Activated B cell treated with CpG ODN at 0.5 μM for 24 hours (primary cell): ENCODE results near the gene PLD3. TPM values are rescaled to one million over a fixed set of nuclear protein-coding genes. Genes with fewer than 3 reads are reported as not detected.

Source experiments
- ATAC-seq: fragments of 200-7000 bp; cut with Tn5 transposase; one replicate; pipeline ENCODE4 v1.10.0; 2021; ENCODE audit warnings: low read depth, mild to moderate bottlenecking, moderate library complexity
- CTCF ChIA-PET: fragments of 350-600 bp; sonication (Branson Sonifier 250); formaldehyde crosslinking; loops from one replicate; lab custom pipeline; 2021; ENCODE audit warnings: antibody characterized with exemption; lab: Charles Lee
- POLR2A ChIA-PET: fragments of 350-600 bp; sonication (Branson Sonifier 250); formaldehyde crosslinking; loops from one replicate; lab custom pipeline; 2021; ENCODE audit warnings: antibody characterized with exemption; lab: Charles Lee
- DNase-seq: peaks from one replicate; pipeline ENCODE4 v3.0.0; 2022
- H3K27ac Mint-ChIP-seq: one replicate; pipeline ENCODE4 v1.8.0; 2020; ENCODE audit warnings: mixed read lengths
- H3K27me3 Mint-ChIP-seq: one replicate; pipeline ENCODE4 v1.8.0; 2021; ENCODE audit warnings: mixed read lengths
- H3K36me3 Mint-ChIP-seq: one replicate; pipeline ENCODE4 v1.8.0; 2021; ENCODE audit warnings: low read depth, mixed read lengths
- H3K4me1 Mint-ChIP-seq: one replicate; pipeline ENCODE4 v1.8.0; 2021; ENCODE audit warnings: mixed read lengths
- H3K4me3 Mint-ChIP-seq: one replicate; pipeline ENCODE4 v1.8.0; 2020; ENCODE audit warnings: mild to moderate bottlenecking, mixed read lengths
- H3K9me3 Mint-ChIP-seq: one replicate; pipeline ENCODE4 v1.8.0; 2020; ENCODE audit warnings: mixed read lengths
- intact Hi-C: fragments of 100-400 bp; cut with micrococcal nuclease; formaldehyde crosslinking; loops from one replicate; pipeline ENCODE4 v1.15.1; 2024
- total RNA-seq: library from RNA; stranded (reverse); gene quantifications from 2 replicates; pipeline ENCODE4 v1.2.3, GENCODE V29; 2022
- TF ChIP-seq, protein P1 (sequence below): fragments of 200-600 bp; IDR thresholded peaks from one replicate; pipeline ENCODE4 v1.8.0; 2022; ENCODE audit warnings: antibody characterized with exemption, mild to moderate bottlenecking

Gene PLD3
- total RNA-seq, 1 donor from 2014 or later = 37.8 TPM

DNA sequence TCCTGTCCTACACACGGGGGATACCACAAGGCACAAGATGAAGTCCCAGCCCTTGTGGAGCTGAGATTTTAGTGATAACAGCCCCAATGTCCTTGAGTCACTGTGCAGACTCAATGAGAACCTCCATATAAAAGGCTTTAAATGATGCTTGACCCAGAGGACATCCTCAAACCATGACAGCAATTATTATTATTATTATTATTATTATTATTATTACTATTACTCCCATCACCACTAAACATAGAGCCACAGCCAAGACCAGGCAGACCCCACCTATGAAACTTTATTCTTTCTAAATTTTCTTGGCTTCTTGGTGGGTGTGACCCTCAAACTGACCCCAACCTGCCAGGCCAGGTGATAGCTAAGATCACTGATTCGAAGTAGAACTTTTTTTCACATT, 11.4 kb upstream of the PLD3 start:
- POLR2A ChIA-PET = no interaction called here
- no peaks in the 10 kb centered on the region for H3K9me3 Mint-ChIP-seq
- CTCF ChIA-PET = no interaction called here
- H3K36me3 Mint-ChIP-seq = peaks cover 52% of the 10 kb centered on the region
- TF ChIP-seq, protein P1, sequence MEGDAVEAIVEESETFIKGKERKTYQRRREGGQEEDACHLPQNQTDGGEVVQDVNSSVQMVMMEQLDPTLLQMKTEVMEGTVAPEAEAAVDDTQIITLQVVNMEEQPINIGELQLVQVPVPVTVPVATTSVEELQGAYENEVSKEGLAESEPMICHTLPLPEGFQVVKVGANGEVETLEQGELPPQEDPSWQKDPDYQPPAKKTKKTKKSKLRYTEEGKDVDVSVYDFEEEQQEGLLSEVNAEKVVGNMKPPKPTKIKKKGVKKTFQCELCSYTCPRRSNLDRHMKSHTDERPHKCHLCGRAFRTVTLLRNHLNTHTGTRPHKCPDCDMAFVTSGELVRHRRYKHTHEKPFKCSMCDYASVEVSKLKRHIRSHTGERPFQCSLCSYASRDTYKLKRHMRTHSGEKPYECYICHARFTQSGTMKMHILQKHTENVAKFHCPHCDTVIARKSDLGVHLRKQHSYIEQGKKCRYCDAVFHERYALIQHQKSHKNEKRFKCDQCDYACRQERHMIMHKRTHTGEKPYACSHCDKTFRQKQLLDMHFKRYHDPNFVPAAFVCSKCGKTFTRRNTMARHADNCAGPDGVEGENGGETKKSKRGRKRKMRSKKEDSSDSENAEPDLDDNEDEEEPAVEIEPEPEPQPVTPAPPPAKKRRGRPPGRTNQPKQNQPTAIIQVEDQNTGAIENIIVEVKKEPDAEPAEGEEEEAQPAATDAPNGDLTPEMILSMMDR = no peak
- intact Hi-C loops = no loop called here
- no peak overlapping the region for H3K27ac Mint-ChIP-seq
- H3K27me3 Mint-ChIP-seq = no peaks in the 10 kb centered on the region
- ATAC-seq (no peak), DNase-seq (no peak)
- no peak overlapping the region for H3K4me3 Mint-ChIP-seq
- no peaks in the 10 kb centered on the region for H3K4me1 Mint-ChIP-seq

DNA sequence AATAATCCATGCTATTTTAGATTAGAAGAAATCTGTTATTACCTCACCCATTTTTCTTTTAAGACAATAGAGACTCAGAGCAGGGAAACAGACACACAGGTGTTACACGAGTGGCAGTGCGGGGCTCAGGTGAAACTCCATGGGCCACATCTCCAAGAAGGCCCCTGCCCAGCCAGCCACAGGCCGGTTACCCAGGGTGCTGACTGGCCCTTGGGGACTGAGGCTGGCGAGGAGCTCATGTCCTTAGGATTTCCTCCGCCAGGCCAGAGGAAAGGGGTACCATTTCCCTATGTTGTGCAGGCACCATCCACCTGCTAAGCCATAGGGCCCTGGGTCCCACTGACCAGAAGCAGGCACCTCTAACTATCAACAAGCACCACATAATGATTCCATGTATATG, 10.9 kb upstream of the PLD3 start:
- Mint-ChIP-seq H3K9me3 (no peaks in the 10 kb centered on the region), H3K27me3 (no peaks in the 10 kb centered on the region), H3K4me1 (peaks cover 3% of the 10 kb centered on the region), H3K27ac (no peak overlapping the region), H3K4me3 (no peak overlapping the region), H3K36me3 (peaks cover 53% of the 10 kb centered on the region)
- intact Hi-C loops = no loop called here
- DNase-seq = no peak
- ATAC-seq = no peak
- TF ChIP-seq, protein P1 = no peak
- POLR2A ChIA-PET = no interaction called here
- CTCF ChIA-PET = no interaction called here

DNA sequence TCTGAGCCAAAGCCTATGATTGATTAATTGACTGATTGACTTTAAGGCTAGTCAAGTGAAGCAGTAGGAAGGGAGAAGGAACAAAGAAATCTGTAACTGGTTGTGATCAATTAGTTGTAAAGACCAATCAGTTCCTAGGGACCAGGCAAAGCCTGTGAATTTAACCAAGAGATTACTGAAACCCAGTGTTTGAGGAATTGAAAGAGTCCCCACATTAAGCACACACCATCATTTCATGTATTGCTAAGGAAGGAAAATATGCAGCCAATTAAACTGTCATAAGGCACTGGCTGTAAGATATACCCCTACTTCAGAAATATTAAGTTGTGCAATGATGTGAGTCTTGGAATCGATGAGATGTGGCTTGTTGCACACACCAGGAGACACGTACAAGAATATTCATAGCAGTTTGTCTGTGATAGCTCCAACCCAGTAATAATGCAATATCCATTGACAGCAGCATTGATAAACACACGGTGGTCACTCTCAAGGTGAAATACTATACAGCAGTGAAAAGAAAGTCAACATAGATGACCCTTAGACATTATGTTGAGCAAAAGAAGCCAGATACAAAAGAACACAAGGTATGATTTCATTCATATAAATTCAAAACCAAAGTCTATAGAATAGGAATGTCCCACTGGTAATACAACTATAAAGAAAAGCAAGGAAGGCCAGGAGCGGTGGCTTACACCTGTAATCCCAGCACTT, 9.3 kb upstream of the PLD3 start:
- intact Hi-C loops = no loop called here
- Mint-ChIP-seq H3K36me3 (peaks cover 44% of the 10 kb centered on the region), H3K4me3 (no peak overlapping the region), H3K4me1 (peaks cover 3% of the 10 kb centered on the region), H3K9me3 (no peaks in the 10 kb centered on the region), H3K27ac (no peak overlapping the region), H3K27me3 (no peaks in the 10 kb centered on the region)
- CTCF ChIA-PET = interaction anchor here (0.6 kb wide), 1 partner anchor 34 kb away, joined by 3 read pairs; no protein-coding TSS in a partner anchor
- ATAC-seq (no peak), DNase-seq (no peak)
- POLR2A ChIA-PET = no interaction called here
- TF ChIP-seq, protein P1 = no peak

DNA sequence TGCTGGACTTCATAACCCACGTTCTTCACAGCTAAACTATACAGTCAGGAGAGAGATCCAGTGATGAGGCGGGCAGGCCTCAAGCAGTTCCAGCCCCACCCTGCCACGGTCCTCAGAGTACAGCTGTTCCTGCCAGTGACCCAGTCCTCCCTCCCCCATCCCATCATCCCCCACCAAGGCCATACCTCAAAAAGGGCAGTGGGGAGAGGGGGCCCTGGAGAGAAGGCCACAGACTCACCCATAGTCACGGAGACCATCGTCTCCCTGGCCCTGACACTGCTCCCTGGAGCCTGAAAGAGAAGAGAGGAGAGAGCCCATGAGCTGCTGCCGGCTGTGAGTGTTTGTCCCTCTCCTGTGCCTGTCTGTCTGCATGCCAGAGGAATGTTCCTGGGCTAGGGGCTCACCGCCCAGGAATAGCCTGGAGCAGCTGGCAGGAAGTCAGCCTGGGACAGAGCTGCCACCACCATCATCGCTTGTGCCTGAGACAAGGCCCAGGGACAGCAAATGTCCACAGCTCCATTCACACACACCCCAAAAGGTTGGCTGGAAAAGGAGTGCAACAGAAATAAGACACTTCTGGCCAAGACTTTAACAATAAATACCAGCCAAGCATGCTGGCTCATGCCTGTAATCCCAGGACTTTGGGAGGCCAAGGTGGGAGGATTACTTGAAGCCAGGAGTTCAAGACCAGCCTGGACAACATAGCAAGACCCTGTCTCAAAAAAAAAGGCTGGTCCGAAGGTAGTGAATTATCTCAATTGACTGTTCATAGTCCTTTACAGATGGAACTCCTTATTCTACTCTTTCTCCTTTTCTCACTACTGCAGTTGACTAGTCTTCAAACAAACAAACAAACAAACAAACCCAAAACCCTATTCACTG, 6.7 kb upstream of the PLD3 start:
- Mint-ChIP-seq H3K36me3 (peaks cover 29% of the 10 kb centered on the region), H3K27ac (no peak overlapping the region), H3K4me1 (peaks cover 6% of the 10 kb centered on the region), H3K27me3 (no peaks in the 10 kb centered on the region), H3K9me3 (no peaks in the 10 kb centered on the region), H3K4me3 (no peak overlapping the region)
- CTCF ChIA-PET = interaction anchor here (1.0 kb wide), 1 partner anchor 293 kb away, joined by 3 read pairs; no protein-coding TSS in a partner anchor
- intact Hi-C loops = no loop called here
- no peak for DNase-seq
- TF ChIP-seq, protein P1 = no peak
- ATAC-seq = no peak
- POLR2A ChIA-PET = no interaction called here

DNA sequence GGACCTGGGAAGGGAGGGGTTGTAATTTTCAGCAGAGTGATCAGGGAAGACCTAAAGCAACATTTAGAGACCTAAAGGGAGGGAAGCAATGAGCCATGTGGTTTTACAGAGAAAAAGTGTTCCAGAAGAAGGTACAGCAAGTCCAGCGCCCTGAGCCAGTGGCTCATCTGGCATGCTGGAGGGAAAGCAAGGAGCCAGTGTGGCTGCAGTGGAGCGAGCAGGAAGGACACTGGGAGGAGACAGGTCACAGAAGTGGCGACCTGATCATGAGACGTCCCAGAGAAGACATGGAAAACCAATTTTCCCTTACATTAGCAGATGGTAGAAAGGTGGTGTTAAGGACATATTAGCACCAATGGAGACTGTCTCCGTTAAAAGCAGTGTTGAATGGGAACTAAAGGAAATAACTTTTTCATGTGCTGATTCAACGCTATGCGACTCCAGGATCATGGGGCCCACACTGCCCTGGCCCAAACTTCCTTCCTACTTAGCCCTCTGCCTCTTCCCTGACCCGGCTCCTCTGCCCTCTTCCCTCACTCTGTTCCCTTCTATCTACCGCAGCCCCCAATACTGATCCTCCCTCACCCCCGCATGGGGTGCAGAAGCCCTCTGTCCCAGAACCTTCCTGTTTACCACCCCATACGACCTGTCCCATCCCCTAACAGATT, 5.7 kb upstream of the PLD3 start:
- TF ChIP-seq, protein P1 = no peak
- no peaks in the 10 kb centered on the region for H3K9me3 Mint-ChIP-seq
- intact Hi-C loops = no loop called here
- no peak overlapping the region for H3K4me3 Mint-ChIP-seq
- H3K27me3 Mint-ChIP-seq = no peaks in the 10 kb centered on the region
- ATAC-seq (no peak), DNase-seq (no peak)
- ChIA-PET POLR2A (no interaction called here), CTCF (no interaction called here)
- H3K27ac Mint-ChIP-seq = no peak overlapping the region
- H3K36me3 Mint-ChIP-seq = peaks cover 29% of the 10 kb centered on the region
- peaks cover 15% of the 10 kb centered on the region for H3K4me1 Mint-ChIP-seq
